HEK293 (cell line): ENCODE measurements around the gene BCAS3.

ENCODE experiments used
- TCF7L2 ChIP-seq: IDR thresholded peaks from 2 replicates; pipeline ENCODE4 v1.6.1; 2011; ENCODE audit warnings: low read depth, mild to moderate bottlenecking, inconsistent platforms, low read length, moderate library complexity, borderline replicate concordance
- ZNF121 ChIP-seq: fragments of 450-650 bp; formaldehyde crosslinking; IDR thresholded peaks from 2 replicates; pipeline ENCODE4 v1.5.1; 2016; ENCODE audit warnings: missing biosample characterization, missing genetic modification characterization
- ZNF76 ChIP-seq: fragments of 450-650 bp; formaldehyde crosslinking; IDR thresholded peaks from 2 replicates; pipeline ENCODE4; 2016; ENCODE audit warnings: low read depth, missing biosample characterization, missing genetic modification characterization, borderline replicate concordance
- ZNF791 ChIP-seq: fragments of 450-650 bp; formaldehyde crosslinking; IDR thresholded peaks from 2 replicates; pipeline ENCODE4 v1.5.1; 2016; ENCODE audit warnings: missing biosample characterization, missing genetic modification characterization
- ZNF830 ChIP-seq: fragments of 450-650 bp; IDR thresholded peaks from 2 replicates; pipeline ENCODE4 v1.5.0; 2018; ENCODE audit warnings: missing biosample characterization, missing genetic modification characterization, low read depth, mild to moderate bottlenecking, moderate library complexity
- TF ChIP-seq, protein P1 (sequence below): fragments of 450-650 bp; formaldehyde crosslinking; IDR thresholded peaks from 2 replicates; pipeline ENCODE4 v1.5.1; 2016; ENCODE audit warnings: missing biosample characterization, missing genetic modification characterization
- TF ChIP-seq, protein P2 (sequence below): fragments of 450-650 bp; formaldehyde crosslinking; IDR thresholded peaks from 2 replicates; pipeline ENCODE4 v1.5.1; 2017; ENCODE audit warnings: missing biosample characterization, missing genetic modification characterization
- TF ChIP-seq, protein P3 (sequence below): fragments of 450-650 bp; formaldehyde crosslinking; IDR thresholded peaks from 2 replicates; pipeline ENCODE4 v1.5.1; 2017; ENCODE audit warnings: missing biosample characterization, missing genetic modification characterization

DNA sequence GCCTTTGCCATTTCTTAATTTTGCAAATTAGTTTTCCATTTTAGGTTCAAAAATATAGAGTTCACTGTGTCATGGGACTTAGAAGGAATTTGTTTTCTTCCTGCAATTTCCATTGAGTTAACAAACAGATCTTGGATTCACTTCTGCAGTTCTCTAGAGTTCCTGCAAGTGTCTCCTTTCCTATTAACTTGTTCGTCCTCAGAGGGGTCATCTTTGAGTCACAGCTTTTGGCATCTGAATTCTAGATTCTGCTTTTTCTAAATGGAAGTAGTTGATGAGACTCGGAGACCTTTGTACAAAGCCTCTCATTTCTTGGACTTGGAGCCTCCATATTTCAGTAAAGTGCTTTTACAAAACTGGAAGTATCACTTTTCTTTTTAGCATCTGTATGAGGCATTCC, 323.3 kb downstream of the BCAS3 start:
- TF ChIP-seq, protein P1, sequence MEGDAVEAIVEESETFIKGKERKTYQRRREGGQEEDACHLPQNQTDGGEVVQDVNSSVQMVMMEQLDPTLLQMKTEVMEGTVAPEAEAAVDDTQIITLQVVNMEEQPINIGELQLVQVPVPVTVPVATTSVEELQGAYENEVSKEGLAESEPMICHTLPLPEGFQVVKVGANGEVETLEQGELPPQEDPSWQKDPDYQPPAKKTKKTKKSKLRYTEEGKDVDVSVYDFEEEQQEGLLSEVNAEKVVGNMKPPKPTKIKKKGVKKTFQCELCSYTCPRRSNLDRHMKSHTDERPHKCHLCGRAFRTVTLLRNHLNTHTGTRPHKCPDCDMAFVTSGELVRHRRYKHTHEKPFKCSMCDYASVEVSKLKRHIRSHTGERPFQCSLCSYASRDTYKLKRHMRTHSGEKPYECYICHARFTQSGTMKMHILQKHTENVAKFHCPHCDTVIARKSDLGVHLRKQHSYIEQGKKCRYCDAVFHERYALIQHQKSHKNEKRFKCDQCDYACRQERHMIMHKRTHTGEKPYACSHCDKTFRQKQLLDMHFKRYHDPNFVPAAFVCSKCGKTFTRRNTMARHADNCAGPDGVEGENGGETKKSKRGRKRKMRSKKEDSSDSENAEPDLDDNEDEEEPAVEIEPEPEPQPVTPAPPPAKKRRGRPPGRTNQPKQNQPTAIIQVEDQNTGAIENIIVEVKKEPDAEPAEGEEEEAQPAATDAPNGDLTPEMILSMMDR (tag by site-specific recombination), result no peak; the same call in 1 of the 2 replicates
- TF ChIP-seq, protein P2, sequence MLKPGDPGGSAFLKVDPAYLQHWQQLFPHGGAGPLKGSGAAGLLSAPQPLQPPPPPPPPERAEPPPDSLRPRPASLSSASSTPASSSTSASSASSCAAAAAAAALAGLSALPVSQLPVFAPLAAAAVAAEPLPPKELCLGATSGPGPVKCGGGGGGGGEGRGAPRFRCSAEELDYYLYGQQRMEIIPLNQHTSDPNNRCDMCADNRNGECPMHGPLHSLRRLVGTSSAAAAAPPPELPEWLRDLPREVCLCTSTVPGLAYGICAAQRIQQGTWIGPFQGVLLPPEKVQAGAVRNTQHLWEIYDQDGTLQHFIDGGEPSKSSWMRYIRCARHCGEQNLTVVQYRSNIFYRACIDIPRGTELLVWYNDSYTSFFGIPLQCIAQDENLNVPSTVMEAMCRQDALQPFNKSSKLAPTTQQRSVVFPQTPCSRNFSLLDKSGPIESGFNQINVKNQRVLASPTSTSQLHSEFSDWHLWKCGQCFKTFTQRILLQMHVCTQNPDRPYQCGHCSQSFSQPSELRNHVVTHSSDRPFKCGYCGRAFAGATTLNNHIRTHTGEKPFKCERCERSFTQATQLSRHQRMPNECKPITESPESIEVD, result no peak
- TF ChIP-seq ZNF830 (no peak), ZNF76 (tag by site-specific recombination) (no peak), ZNF791 (tag by site-specific recombination) (no peak), ZNF121 (no peak), TCF7L2 (no peak)
- TF ChIP-seq, protein P3, sequence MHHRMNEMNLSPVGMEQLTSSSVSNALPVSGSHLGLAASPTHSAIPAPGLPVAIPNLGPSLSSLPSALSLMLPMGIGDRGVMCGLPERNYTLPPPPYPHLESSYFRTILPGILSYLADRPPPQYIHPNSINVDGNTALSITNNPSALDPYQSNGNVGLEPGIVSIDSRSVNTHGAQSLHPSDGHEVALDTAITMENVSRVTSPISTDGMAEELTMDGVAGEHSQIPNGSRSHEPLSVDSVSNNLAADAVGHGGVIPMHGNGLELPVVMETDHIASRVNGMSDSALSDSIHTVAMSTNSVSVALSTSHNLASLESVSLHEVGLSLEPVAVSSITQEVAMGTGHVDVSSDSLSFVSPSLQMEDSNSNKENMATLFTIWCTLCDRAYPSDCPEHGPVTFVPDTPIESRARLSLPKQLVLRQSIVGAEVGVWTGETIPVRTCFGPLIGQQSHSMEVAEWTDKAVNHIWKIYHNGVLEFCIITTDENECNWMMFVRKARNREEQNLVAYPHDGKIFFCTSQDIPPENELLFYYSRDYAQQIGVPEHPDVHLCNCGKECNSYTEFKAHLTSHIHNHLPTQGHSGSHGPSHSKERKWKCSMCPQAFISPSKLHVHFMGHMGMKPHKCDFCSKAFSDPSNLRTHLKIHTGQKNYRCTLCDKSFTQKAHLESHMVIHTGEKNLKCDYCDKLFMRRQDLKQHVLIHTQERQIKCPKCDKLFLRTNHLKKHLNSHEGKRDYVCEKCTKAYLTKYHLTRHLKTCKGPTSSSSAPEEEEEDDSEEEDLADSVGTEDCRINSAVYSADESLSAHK, result no peak
